Measurements from ENCODE around the gene WNT4.

WNT4 gene

GRCh38 chr1:22121421-22121911, 21.4 kb downstream of the WNT4 start:
- Histone ChIP-seq H3K27me3 (replicated peaks; ENCODE audit: control insufficient read depth, insufficient read depth, low read length, poor library complexity, severe bottlenecking) (no peaks in the 10 kb centered on the region), H3K4me3 (ENCODE audit: insufficient read depth, low read depth, low read length, poor library complexity, severe bottlenecking) (no peak overlapping the region), H3K36me3 (ENCODE audit: control insufficient read depth, insufficient read depth, low read length) (peaks cover 23% of the 10 kb centered on the region), H3K4me1 (ENCODE audit: control insufficient read depth, insufficient read depth, low read length, poor library complexity, severe bottlenecking) (no peaks in the 10 kb centered on the region), H3K27ac (ENCODE audit: insufficient read depth, low read length, poor library complexity, severe bottlenecking) (no peak overlapping the region), H3K9me3 (ENCODE audit: control insufficient read depth, low read length) (no peaks in the 10 kb centered on the region)
- no peak for DNase-seq

DNA sequence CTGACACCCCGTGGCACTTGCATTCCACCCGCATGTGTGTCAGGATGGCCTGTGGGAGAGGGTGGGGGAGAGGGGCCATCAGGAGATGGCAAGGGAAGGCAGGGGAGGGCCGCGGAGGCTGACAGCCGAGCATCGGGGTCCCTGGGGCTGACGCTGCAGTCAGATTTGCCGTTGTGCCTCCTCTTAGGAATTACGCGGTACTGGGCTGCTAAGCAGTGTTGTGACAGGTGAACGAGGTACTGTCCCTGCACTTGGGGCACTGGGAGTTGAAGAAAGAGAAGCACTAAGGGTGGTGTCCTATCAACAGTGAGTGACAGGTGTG, 22.5 kb downstream of the WNT4 start:
- no peaks in the 10 kb centered on the region for H3K9me3 ChIP-seq (ENCODE audit: control insufficient read depth, low read length)
- no peaks in the 10 kb centered on the region for H3K27me3 ChIP-seq (replicated peaks; ENCODE audit: control insufficient read depth, insufficient read depth, low read length, poor library complexity, severe bottlenecking)
- H3K4me3 ChIP-seq (ENCODE audit: insufficient read depth, low read depth, low read length, poor library complexity, severe bottlenecking) = no peak overlapping the region
- no peak for DNase-seq
- peaks cover 23% of the 10 kb centered on the region for H3K36me3 ChIP-seq (ENCODE audit: control insufficient read depth, insufficient read depth, low read length)
- H3K4me1 ChIP-seq (ENCODE audit: control insufficient read depth, insufficient read depth, low read length, poor library complexity, severe bottlenecking) = no peaks in the 10 kb centered on the region
- H3K27ac ChIP-seq (ENCODE audit: insufficient read depth, low read length, poor library complexity, severe bottlenecking) = no peak overlapping the region

- H3K27ac ChIP-seq (ENCODE audit: insufficient read depth, low read length, poor library complexity, severe bottlenecking) = no peak overlapping the region
- H3K4me3 ChIP-seq (ENCODE audit: insufficient read depth, low read depth, low read length, poor library complexity, severe bottlenecking) = no peak overlapping the region
- H3K36me3 ChIP-seq (ENCODE audit: control insufficient read depth, insufficient read depth, low read length) = peaks cover 24% of the 10 kb centered on the region
- DNase-seq = no peak
- H3K27me3 ChIP-seq (replicated peaks; ENCODE audit: control insufficient read depth, insufficient read depth, low read length, poor library complexity, severe bottlenecking) = no peaks in the 10 kb centered on the region
- H3K9me3 ChIP-seq (ENCODE audit: control insufficient read depth, low read length) = no peaks in the 10 kb centered on the region
- H3K4me1 ChIP-seq (ENCODE audit: control insufficient read depth, insufficient read depth, low read length, poor library complexity, severe bottlenecking) = no peaks in the 10 kb centered on the region
Measured at GRCh38 chr1:22119626-22120468, 23.1 kb downstream of the WNT4 start.

GRCh38 chr1:22118291-22118992, 24.5 kb downstream of the WNT4 start:
- Histone ChIP-seq H3K4me1 (ENCODE audit: control insufficient read depth, insufficient read depth, low read length, poor library complexity, severe bottlenecking) (no peaks in the 10 kb centered on the region), H3K27ac (ENCODE audit: insufficient read depth, low read length, poor library complexity, severe bottlenecking) (no peak overlapping the region), H3K36me3 (ENCODE audit: control insufficient read depth, insufficient read depth, low read length) (peaks cover 38% of the 10 kb centered on the region), H3K4me3 (ENCODE audit: insufficient read depth, low read depth, low read length, poor library complexity, severe bottlenecking) (no peak overlapping the region), H3K9me3 (ENCODE audit: control insufficient read depth, low read length) (no peaks in the 10 kb centered on the region), H3K27me3 (replicated peaks; ENCODE audit: control insufficient read depth, insufficient read depth, low read length, poor library complexity, severe bottlenecking) (no peaks in the 10 kb centered on the region)
- DNase-seq = no peak

GRCh38 chr1:22117851-22118250, 25.0 kb downstream of the WNT4 start:
- no peaks in the 10 kb centered on the region for H3K27me3 ChIP-seq (replicated peaks; ENCODE audit: control insufficient read depth, insufficient read depth, low read length, poor library complexity, severe bottlenecking)
- H3K36me3 ChIP-seq (ENCODE audit: control insufficient read depth, insufficient read depth, low read length) = peaks cover 43% of the 10 kb centered on the region
- H3K4me1 ChIP-seq (ENCODE audit: control insufficient read depth, insufficient read depth, low read length, poor library complexity, severe bottlenecking) = no peaks in the 10 kb centered on the region
- no peak overlapping the region for H3K27ac ChIP-seq (ENCODE audit: insufficient read depth, low read length, poor library complexity, severe bottlenecking)
- no peak overlapping the region for H3K4me3 ChIP-seq (ENCODE audit: insufficient read depth, low read depth, low read length, poor library complexity, severe bottlenecking)
- DNase-seq = no peak
- no peaks in the 10 kb centered on the region for H3K9me3 ChIP-seq (ENCODE audit: control insufficient read depth, low read length)

DNA sequence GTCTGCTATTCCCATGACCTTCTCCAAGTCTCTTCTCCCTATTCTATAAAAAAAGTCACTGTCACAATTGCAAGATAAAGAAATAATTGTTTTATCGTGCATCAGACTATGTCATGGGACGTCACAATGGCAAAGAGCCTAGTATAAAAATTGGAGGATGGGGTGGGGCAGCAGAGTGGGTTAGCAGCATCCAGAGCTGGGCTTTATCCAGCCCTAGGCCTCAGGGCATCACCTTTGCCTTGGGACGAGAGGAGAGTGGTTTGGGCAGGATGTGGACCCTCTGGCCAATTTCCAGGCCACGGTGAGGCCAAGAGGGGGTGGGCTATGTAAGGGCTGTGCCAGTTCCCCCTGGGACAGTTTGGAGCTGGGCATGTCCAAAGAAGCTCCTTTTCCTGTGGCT, 25.7 kb downstream of the WNT4 start:
- Histone ChIP-seq H3K27me3 (replicated peaks; ENCODE audit: control insufficient read depth, insufficient read depth, low read length, poor library complexity, severe bottlenecking) (no peaks in the 10 kb centered on the region), H3K9me3 (ENCODE audit: control insufficient read depth, low read length) (no peaks in the 10 kb centered on the region), H3K27ac (ENCODE audit: insufficient read depth, low read length, poor library complexity, severe bottlenecking) (no peak overlapping the region), H3K4me1 (ENCODE audit: control insufficient read depth, insufficient read depth, low read length, poor library complexity, severe bottlenecking) (no peaks in the 10 kb centered on the region), H3K36me3 (ENCODE audit: control insufficient read depth, insufficient read depth, low read length) (peaks cover 50% of the 10 kb centered on the region), H3K4me3 (ENCODE audit: insufficient read depth, low read depth, low read length, poor library complexity, severe bottlenecking) (no peak overlapping the region)
- no peak for DNase-seq

- H3K27ac ChIP-seq (ENCODE audit: insufficient read depth, low read length, poor library complexity, severe bottlenecking) = no peak overlapping the region
- no peak overlapping the region for H3K4me3 ChIP-seq (ENCODE audit: insufficient read depth, low read depth, low read length, poor library complexity, severe bottlenecking)
- no peaks in the 10 kb centered on the region for H3K27me3 ChIP-seq (replicated peaks; ENCODE audit: control insufficient read depth, insufficient read depth, low read length, poor library complexity, severe bottlenecking)
- DNase-seq = no peak
- H3K9me3 ChIP-seq (ENCODE audit: control insufficient read depth, low read length) = no peaks in the 10 kb centered on the region
- H3K4me1 ChIP-seq (ENCODE audit: control insufficient read depth, insufficient read depth, low read length, poor library complexity, severe bottlenecking) = no peaks in the 10 kb centered on the region
- H3K36me3 ChIP-seq (ENCODE audit: control insufficient read depth, insufficient read depth, low read length) = peaks cover 62% of the 10 kb centered on the region
Measured at GRCh38 chr1:22115286-22115685, 27.6 kb downstream of the WNT4 start.

GRCh38 chr1:22114083-22115012, 28.5 kb downstream of the WNT4 start:
- no peak overlapping the region for H3K27ac ChIP-seq (ENCODE audit: insufficient read depth, low read length, poor library complexity, severe bottlenecking)
- no peaks in the 10 kb centered on the region for H3K4me1 ChIP-seq (ENCODE audit: control insufficient read depth, insufficient read depth, low read length, poor library complexity, severe bottlenecking)
- no peaks in the 10 kb centered on the region for H3K27me3 ChIP-seq (replicated peaks; ENCODE audit: control insufficient read depth, insufficient read depth, low read length, poor library complexity, severe bottlenecking)
- H3K4me3 ChIP-seq (ENCODE audit: insufficient read depth, low read depth, low read length, poor library complexity, severe bottlenecking) = no peak overlapping the region
- H3K9me3 ChIP-seq (ENCODE audit: control insufficient read depth, low read length) = no peaks in the 10 kb centered on the region
- peaks cover 56% of the 10 kb centered on the region for H3K36me3 ChIP-seq (ENCODE audit: control insufficient read depth, insufficient read depth, low read length)
- DNase-seq = no peak

GRCh38 chr1:22112554-22112953, 30.3 kb downstream of the WNT4 start:
- Histone ChIP-seq H3K9me3 (ENCODE audit: control insufficient read depth, low read length) (no peaks in the 10 kb centered on the region), H3K4me1 (ENCODE audit: control insufficient read depth, insufficient read depth, low read length, poor library complexity, severe bottlenecking) (no peaks in the 10 kb centered on the region), H3K27ac (ENCODE audit: insufficient read depth, low read length, poor library complexity, severe bottlenecking) (no peak overlapping the region), H3K27me3 (replicated peaks; ENCODE audit: control insufficient read depth, insufficient read depth, low read length, poor library complexity, severe bottlenecking) (no peaks in the 10 kb centered on the region), H3K4me3 (ENCODE audit: insufficient read depth, low read depth, low read length, poor library complexity, severe bottlenecking) (no peak overlapping the region), H3K36me3 (ENCODE audit: control insufficient read depth, insufficient read depth, low read length) (peaks cover 40% of the 10 kb centered on the region)
- no peak for DNase-seq
